ENCODE data around the gene TUBB2A.
"Not testable (repeated sequence)": the region's sequence is repeated elsewhere in the genome, so short reads cannot be mapped to it uniquely, and the experiment has no call there.

Gene TUBB2A

DNA sequence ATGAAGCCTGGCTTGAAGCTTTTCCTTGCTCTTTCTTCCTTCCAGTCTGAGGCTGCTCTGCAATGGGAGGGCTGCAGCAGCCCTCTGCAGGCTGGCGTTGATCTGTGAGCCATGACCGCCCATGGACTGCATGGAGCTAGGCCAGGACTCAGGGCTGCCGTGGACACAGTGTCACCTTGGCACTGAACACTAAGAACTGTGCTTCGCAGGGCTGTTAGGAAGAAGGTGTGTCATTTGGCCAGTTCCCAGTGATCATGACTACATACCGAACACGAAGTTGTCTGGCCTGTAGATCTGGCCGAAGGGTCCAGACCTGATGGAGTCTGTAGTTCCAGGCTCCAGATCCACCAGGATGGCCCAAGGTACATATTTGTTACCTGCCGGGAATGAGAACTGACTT, 21.3 kb upstream of the TUBB2A start:
- DNase-seq, result not testable (repeated sequence)

DNA sequence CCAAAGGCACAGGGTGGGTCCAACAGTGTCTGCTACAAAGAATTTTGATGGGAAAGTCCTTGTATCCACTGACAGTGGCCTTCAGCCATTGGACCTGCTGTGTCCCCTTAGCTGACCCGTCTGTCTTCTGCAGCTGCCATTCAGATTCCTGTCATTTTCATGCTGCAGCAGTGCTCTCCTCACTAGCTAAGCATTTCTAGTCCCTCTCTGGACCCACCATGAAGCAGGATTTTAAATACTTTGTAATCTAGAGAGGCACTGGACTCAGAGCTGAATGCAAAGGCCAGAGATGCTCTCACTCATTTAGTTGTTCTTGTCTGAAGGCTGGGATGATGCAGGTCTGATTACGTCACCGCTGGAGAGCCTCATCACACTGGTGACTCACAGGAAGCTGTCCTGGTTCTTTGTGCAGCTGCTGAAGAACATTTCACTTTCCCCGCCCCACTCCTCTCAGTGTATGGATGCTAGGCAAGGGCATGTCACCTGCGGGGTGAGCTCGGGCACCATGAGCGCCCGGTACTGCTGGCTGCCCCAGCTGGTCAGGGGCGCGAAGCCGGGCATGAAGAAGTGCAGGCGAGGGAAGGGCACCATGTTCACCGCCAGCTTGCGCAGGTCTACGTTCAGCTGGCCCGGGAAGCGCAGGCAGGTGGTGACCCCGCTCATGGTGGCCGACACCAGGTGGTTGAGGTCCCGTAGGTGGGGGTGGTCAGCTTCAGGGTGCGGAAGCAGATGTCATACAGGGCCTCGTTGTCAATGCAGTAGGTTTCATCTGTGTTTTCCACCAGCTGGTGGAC, 19.4 kb upstream of the TUBB2A start:
- DNase-seq, result peak in 1 of 2 donors; percentile 34

DNA sequence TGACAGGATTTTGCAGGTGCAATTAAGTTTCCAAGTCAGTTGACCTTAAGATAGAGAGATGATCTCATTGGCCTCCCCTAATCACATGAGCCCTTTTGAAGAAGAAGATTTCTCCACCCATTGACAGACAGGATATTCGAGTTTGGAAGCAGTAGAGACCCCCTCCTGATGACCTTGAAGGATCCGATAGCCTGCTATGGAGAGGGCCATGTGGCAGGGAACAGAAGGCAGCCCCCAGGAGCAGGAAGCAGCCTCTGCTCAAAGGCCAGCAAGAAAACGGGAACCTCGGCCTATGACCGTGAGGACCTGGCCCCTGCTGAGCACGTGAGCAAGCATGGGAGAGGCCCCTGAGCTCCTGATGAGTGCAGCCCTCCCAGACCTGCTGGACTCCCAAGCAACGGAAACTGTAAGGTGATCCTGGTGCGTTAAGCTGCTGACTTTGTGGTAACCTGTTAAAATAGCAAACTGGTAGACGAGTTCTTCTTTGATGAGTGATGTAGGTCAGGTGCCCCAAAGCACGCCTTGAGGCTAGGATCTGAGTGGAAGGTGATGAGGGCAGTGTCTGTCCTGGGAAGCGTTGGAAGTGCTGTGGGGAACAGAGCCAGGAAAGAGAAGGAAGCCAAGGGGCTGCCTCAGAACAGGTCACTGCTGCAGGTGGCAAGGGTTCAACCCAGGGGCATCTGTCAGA, 18.5 kb upstream of the TUBB2A start:
- DNase-seq, result no peak

DNA sequence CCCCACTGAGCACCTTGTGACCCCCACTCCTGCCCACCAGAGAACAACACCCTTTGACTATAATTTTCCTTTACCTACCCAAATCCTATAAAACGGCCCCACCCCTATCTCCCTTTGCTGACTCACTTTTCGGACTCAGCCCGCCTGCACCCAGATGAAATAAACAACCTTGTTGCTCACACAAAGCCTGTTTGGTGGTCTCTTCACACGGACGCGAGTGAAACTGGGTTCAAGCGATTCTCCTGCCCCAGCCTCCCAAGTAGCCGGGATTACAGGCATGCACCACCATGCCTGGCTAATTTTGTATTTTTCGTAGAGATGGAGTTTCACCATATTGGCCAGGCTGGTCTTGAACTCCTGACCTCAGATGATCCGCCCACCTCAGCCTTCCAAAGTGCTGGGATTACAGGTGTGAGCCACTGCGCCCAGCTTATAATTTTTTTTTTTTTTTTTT, 16.3 kb upstream of the TUBB2A start:
- not testable (repeated sequence) for DNase-seq

DNA sequence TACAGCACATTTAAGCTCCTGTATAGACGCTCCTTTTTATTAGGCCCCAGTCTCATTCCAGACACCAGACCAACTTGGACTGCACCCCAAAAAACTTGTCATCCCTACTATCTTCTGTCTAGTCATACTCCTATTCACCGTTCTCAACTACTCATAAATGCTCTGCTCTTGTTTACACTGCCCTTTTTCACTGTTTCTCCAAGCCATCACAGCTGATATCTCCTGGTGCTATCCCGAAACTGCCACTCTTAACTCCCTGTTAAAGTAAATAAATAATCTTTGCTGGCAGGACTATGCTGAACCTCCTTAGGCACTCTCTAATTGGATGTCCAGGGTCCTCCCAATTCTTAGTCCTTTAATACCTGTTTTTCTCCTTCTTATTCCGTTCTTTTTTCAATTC, 15.4 kb upstream of the TUBB2A start:
- DNase-seq, result not testable (repeated sequence)

DNA sequence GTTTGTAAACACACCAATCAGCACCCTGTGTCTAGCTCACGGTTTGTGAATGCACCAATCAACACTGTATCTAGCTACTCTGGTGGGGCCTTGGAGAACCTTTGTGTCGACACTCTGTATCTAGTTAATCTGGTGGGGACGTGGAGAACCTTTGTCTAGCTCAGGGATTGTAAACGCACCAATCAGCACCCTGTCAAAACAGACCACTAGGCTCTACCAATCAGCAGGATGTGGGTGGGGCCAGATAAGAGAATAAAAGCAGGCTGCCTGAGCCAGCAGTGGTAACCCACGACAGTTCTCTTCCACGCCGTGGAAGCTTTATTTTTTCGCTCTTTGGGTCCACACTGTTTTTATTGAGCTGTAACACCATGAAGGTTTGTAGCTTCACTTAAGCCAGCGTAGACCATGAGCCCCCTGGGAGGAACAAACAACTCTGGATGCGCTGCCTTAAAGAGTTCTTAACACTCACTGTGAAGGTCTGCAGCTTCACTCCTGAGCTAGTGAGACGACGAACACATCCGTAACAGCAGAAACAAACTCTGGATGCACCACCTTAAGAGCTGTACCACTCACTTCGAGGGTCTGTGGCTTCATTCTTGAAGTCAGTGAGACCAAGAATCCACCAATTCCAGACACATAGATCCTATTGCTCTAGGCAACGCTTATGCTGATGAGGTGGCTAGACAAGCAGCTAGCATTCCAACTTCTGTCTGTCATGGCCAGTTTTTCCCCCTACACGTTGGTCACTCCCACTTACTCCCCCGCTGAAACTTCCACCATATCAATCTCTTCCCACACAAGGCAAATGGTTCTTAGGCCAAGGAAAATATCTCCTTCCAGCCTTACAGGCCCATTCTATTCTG, 14.2 kb upstream of the TUBB2A start:
- DNase-seq, result not testable (repeated sequence)

DNA sequence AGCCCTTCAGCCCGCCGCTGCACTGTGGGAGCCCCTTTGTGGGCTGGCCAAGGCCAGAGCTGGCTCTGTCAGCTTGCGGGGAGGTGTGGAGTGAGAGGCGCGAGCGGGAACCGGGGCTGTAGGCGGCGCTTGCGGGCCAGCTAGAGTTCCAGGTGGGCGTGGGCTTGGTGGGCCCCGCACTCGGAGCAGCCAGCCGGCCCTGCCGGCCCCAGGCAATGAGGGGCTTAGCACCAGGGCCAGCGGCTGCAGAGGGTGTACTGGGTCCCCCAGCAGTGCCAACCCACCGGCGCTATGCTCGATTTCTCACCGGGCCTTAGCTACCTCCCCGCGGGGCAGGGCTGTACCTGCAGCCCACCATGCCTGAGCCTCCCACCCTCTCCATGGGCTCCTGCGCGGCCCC, 13.3 kb upstream of the TUBB2A start:
- not testable (repeated sequence) for DNase-seq

DNA sequence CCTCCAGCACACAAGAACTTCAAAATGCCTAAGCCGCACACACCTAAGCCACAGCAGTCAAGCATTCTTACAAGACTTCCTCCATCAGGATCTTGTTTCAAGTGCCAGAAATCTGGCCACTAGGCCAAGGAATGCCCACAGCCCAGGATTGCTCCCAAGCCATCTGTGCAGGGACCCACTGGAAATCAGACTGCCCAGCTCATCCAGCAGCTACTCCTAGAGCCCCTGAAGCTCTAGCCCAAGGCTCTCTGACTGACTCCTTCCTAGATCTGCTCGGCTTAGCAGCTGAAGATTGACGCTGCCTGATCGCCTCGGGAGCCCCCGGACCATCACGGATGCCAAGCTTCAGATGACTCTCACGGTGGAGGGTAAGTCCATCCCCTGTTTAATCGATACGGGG, 10.7 kb upstream of the TUBB2A start:
- not testable (repeated sequence) for DNase-seq

DNA sequence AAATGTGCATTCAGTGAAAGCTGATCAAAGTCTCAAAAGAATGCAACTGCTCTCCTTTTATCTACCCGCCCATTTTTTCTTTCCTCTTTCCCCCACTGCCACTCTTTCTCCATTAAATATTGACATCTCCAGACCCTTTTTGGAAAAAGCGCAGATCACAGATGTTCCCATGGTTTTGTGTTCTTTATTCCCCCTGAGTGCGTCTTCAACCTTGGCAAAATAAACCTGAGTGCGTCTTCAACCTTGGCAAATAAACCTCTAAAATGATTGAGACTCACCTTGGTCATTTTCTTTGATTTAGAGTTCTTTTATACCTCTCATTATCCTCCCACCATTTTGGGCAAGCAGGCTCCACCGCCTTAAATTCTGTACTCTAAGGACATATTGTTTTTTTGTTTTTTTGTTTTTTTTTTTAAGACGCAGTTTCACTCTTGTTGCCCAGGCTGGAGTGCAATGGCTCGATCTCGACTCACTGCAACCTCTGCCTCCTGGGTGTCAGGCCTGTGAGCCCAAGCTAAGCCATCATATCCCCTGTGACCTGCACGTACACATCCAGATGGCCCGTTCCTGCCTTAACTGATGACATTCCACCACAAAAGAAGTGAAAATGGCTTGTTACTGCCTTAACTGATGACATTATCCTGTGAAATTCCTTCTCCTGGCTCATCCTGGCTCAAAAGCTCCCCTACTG, 9.3 kb upstream of the TUBB2A start:
- not testable (repeated sequence) for DNase-seq

DNA sequence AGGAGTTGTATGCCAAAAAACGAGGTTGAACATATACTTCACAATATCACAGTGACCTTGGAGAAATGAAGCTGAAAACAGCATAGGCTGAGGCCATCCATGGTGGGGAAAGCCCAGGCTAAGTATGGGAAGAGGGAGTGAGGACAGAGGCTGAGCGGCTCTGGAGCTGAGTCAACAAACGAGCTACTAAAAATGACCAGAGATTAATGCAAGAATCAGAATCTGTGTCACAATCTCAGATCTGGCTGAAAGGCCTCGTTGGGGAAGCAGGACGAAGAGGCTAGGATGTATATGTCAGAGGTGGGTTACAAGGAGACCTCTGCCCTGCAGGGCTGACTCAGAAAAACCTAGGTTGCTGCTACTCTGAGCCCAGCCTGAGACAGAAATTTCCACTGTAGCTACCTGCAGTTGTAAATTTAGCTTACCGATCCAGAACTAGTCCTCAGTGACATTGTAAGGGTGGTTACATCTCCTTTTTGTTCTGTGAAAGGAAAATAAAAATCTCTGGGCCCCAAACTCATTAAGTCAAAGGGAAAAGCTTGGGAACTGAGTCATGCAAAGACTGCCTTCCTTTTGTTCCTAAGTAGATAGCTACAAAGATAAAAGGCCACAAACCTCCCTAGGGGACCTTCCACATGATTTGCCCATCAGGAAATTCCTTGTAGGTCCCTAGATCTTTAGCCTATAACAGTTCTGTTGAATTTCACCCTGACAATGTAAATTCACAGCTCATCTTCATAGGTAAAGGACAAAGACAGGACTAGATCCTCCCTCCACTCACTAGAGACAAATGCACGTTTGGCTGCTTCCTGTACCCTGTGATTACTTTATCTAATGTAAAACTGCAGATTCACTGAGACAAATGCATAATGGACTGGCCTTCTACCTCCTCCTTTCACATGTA, 8.5 kb upstream of the TUBB2A start:
- no peak for DNase-seq

DNA sequence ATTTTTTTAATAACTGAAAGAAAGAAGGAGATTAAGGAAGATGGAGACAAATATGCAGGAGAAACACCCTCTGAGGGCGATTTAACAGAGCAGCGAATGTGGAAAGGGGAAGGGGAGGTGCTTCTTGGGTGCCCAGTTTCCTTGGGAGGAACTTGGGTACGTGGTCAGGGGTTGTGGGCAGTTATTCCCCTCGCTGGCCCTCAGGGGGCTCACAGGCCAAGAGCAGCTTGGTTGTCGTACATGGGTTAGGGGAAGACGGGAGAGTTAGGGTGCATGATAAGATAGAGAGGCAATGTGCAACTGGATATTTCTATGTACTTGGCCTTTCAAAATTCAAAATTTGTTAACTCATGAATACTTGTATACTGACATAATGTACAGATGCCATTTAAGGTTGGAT, 7.0 kb upstream of the TUBB2A start:
- DNase-seq, result no peak

DNA sequence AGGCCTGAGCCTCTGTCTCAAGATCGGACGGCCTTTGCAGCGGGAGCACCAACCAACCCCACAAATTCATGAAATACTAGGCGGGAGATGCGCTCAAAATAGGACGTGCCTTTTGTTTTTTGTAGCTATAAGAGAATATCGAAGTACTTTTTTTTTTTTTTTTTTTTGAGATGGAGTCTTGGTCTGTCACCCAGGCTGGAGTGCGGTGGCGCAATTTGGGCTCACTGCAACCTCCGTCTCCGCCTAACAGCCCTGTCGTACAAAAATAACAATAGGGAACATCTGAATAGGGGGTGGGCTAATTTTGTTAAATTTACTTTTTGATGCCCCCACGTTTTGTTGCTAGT, 5.9 kb upstream of the TUBB2A start:
- no peak for DNase-seq

DNA sequence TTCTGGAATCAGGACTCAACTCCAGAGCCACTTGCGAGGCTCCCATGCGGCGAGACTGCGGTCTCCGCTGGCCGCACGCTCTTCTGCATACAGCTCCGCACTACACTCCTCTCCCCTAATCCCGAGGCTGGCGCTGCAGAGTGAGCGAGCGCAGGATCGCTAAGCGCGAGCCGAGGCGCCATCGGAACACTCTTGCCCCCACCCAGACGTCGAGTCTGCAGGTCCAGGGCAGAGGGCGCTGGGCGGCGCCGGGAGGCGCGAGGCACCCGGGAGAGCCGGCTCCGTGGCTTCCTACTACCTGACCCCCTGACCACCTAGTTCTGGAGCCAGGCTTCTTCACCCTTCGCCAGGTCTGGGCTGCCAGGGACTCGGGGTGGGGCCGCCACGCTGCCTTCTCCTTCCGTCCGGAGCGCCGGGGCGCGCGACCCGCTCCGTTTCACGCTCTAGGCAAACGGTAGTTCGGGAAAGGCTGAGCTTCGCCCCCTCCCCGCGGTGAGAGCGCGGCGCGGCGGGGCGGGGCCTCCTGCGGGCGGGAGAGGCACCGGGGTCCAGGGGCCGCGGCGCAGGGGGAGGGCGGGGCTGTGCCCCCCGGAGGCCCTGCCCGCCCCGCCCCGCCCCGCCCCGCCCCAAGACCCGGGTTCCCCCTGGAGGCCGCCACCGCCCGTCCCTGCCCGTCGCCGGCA, 5.4 kb upstream of the TUBB2A start:
- peak; percentile 43 to 75 for DNase-seq

DNA sequence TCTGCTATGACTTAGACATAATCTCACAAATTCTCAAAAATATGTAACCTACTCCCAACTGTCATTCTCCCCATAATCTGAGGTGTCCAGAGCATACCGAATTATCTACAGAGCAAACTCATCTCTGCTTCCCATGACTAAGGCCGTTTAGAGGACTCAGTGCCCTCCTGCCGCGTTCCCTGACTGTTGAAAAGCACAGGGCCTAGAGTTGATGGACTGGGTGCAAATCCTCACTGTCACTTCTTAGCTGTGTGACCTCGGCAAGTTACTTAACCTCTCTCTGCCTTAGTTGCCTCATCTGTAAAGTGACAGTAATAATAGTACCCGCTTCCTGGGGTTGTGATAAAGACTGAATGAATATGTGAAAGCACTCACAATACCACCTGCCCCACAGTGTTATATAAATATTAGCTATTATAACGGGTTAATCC, 4.7 kb upstream of the TUBB2A start:
- no peak for DNase-seq

DNA sequence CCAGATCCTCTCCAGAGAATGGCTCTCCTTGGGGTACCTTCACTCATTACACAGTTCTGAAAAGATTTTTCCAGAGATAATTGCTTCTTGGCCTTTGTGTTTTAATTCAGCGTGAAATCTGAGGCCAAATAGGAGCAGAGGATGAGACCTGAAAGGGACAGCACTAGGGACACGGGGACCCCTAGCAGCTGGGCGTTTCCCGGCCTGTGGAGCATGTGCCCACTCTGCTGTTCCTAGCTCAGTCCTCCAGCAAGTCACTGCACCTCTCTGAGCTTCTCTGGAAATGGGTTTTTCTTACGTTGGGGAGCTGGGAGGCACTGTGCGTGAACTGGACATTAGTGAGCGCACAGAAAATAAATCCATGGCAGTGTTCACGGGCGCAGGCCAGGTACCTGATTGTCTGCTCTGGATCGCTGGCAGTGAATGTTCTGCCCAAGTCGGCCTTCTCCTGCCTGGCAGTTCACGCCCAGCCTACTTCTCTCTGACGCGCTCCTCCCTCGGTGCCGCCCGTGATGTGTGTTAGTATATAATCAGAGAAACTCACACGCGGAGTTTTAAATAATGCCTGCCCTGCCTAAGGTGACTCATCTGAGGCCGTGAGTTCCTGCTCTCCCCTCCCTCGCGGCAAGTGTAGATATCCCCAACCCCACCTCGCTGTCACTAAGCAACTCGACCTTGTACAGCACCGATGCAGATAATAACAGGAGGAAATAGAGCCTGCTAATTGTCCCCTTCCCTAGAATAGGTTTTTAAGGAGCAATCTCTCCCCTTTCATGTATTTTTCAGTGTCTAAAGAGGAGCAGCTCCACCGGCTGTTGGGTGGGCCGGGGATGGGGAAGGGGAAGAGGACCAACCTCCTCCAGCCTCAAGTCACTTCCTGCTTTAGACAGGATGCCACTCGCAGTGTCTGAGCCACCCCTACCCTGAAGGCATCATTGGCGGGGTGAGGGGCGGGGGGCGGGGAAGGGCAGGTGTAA, 2.7 kb upstream of the TUBB2A start:
- peak; percentile 66 to 82 for DNase-seq

DNA sequence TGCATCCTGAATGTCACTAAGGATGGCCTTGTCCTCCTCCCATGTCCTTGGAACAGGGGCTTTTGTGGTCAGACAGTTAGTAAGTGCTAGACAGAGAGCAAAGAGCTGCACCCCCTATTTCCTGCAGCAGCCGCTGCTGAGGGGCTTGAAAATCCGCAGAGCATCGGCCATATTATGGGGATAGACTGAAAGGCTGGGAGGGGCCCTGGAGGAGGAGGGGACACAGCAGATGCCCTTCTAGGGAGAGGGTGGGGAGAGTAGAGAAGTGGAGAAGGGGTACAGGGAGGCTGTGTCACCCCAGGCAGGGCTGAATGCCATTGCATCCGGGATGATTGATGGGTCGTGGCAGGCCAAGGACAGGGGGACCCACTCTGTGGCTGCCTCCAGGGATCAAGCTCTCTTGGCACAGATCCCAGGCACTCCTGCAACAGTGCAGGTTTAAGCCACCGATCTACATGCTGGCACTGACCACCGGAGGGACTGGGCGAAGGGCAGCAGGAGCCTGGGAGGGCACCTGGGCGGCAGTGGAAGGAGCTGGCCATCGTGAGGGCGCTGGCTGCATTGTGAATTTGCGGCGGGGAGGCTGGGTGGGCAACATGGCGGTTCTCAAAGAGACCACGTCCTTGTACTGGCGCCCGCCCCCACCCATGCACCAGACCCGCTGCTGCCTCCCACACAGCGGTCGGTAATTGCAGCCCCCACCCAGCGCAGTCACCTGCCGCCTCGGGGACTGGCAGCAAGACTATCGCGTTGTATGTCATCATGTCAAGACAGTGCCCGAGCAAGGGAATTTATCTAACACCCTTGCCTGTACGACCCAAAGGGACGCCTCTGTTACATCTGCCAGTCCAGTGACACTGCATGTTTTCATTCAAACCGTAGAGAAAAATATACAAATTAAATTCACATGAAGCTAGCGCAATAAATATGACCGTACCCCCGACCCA, 887 bp downstream of the TUBB2A start:
- DNase-seq, result peak; percentile 9 to 35

DNA sequence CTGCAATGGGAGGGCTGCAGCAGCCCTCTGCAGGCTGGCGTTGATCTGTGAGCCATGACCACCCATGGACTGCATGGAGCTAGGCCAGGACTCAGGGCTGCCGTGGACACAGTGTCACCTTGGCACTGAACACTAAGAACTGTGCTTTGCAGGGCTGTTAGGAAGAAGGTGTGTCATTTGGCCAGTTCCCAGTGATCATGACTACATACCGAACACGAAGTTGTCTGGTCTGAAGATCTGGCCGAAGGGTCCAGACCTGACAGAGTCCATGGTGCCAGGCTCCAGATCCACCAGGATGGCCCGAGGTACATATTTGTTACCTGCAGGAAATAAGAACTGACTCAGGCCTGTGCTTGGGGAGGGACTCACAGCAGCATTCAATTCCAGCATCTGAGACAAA, 1.9 kb downstream of the TUBB2A start:
- not testable (repeated sequence) for DNase-seq

DNA sequence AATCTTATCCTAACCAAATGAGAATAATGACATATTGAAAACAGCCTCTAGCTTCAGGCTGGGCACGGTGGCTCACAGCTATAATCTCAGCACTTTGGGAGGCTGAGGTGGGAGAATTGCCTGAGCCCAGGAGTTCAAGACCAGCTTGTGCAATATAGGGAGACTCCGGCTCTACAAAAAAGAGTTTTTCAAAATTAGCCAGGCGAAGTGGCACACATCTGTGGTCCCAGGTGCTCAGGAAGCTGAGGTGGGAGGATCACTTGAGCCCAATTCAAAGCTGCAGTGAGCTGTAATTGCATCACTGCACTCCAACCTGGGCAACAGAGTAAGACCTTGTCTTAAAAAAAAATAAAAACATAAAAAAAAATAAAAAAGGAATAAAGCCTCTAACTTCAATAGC, 4.7 kb downstream of the TUBB2A start:
- DNase-seq, result no peak

DNA sequence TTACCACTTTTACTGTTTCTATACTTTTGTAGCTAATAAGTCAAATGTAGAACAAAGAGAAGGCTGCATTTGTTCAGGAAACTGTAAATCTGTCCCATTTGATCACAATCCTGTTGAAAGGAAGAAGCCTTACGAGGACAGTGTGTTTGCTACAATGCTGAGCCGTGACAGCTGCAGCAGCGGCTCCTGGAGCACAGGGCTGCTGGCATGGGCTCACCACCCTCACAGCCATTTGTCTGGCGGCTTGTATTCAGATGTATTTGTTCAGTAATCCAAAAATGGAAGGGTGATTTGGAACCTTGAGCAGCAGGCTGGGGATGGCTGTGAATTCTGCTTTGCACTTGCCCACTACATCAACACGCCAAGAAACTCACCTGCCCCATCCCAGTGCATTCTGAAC, 5.7 kb downstream of the TUBB2A start:
- no peak for DNase-seq

Measured in CD4-positive, alpha-beta T cell treated with Interferon alpha-2 for 1 hour (primary cell).